ENCODE results near the gene DCC. TPM values are rescaled to one million over a fixed set of nuclear protein-coding genes. Genes with fewer than 3 reads are reported as not detected.
A peak's percentile ranks its signal among the peaks of the same experiment; 100 is the strongest.
"Not testable (repeated sequence)": the region's sequence is repeated elsewhere in the genome, so short reads cannot be mapped to it uniquely, and the experiment has no call there.

Gene DCC
- total RNA-seq, 1 experiment from 2014 or later, result 0.72 TPM

DNA sequence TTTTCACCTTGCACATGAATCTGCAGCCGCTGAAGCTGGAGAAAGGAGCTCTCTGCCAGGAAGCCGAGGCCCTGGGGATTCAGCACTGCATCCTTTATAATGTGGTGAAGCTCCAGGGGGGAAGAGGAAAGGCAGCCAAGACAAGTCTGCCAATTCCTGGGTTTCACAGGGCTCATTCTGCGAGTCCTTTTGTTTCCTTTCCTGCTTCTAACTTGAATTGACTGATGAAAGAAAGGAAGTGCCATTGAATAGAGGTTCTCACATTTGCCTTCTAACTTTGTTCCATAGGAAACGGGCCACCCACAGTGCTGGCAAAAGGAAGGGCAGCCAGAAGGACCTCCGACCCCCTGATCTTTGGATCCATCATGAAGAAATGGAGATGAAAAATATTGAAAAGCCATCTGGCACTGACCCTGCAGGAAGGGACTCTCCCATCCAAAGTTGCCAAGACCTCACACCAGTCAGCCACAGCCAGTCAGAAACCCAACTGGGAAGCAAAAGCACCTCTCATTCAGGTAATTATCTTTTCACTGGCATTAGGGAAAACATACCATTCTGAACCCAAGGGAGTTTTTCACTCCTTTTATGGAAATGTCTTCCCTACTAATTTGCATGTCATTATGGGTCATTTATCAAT is 1119.1 kb downstream of the DCC start:
- H3K27ac Mint-ChIP-seq, result peak overlapping the region; percentile 97
- CTCF ChIA-PET, result interaction anchor here (0.5 to 1.3 kb wide), 2 partner anchors 79 to 152 kb away, joined by 3 read pairs; no protein-coding TSS in a partner anchor
- TF ChIP-seq, protein P1, sequence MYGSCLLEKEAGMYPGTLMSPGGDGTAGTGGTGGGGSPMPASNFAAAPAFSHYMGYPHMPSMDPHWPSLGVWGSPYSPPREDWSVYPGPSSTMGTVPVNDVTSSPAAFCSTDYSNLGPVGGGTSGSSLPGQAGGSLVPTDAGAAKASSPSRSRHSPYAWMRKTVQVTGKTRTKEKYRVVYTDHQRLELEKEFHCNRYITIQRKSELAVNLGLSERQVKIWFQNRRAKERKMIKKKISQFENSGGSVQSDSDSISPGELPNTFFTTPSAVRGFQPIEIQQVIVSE (CRISPR knock-in tag; IDR thresholded peaks at IDR 0.05; ENCODE audit: borderline replicate concordance), result no peak
- TF ChIP-seq ZNF138 (CRISPR knock-in tag; conservative IDR thresholded peaks at IDR 0.05) (no peak), ETV6 (CRISPR knock-in tag; IDR thresholded peaks at IDR 0.05) (peak; percentile 98), TEAD1 (CRISPR knock-in tag; IDR thresholded peaks at IDR 0.05) (no peak)
- TF ChIP-seq, protein P2, sequence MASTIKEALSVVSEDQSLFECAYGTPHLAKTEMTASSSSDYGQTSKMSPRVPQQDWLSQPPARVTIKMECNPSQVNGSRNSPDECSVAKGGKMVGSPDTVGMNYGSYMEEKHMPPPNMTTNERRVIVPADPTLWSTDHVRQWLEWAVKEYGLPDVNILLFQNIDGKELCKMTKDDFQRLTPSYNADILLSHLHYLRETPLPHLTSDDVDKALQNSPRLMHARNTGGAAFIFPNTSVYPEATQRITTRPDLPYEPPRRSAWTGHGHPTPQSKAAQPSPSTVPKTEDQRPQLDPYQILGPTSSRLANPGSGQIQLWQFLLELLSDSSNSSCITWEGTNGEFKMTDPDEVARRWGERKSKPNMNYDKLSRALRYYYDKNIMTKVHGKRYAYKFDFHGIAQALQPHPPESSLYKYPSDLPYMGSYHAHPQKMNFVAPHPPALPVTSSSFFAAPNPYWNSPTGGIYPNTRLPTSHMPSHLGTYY (CRISPR knock-in tag; IDR thresholded peaks at IDR 0.05), result 0 out of 2 replicates have a peak, but pooled peaks have one; percentile 3

DNA sequence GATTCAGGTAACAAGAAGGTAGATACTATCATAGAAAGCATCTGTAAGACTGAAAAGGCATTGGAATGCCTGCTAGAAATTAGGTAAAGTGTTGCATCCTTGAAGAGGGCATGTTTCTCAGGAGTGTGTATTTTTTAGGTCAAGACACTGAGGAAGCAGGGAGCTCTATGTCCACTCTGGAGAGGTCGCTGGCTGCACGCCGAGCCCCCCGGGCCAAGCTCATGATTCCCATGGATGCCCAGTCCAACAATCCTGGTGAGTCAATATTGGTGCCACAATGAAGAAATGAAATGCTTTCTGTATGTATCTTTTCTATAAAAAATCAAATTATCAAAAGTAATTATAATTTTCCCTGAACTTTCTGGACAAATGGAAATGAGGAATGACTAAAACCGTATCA is 1127.8 kb downstream of the DCC start:
- Mint-ChIP-seq H3K4me3 (no peak overlapping the region), H3K27ac (no peak overlapping the region), H3K36me3 (peaks cover 3% of the 10 kb centered on the region), H3K4me1 (peaks cover 6% of the 10 kb centered on the region; the same call in 1 of the 2 replicates), H3K9me3 (peaks cover 19% of the 10 kb centered on the region), H3K27me3 (ENCODE audit: low read depth) (no peaks in the 10 kb centered on the region)
- TF ChIP-seq, protein P3, sequence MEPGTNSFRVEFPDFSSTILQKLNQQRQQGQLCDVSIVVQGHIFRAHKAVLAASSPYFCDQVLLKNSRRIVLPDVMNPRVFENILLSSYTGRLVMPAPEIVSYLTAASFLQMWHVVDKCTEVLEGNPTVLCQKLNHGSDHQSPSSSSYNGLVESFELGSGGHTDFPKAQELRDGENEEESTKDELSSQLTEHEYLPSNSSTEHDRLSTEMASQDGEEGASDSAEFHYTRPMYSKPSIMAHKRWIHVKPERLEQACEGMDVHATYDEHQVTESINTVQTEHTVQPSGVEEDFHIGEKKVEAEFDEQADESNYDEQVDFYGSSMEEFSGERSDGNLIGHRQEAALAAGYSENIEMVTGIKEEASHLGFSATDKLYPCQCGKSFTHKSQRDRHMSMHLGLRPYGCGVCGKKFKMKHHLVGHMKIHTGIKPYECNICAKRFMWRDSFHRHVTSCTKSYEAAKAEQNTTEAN (CRISPR knock-in tag; IDR thresholded peaks at IDR 0.05), result no peak
- TF ChIP-seq, protein P4, sequence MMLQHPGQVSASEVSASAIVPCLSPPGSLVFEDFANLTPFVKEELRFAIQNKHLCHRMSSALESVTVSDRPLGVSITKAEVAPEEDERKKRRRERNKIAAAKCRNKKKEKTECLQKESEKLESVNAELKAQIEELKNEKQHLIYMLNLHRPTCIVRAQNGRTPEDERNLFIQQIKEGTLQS (CRISPR knock-in tag; conservative IDR thresholded peaks at IDR 0.05), result no peak
- TF ChIP-seq NFYB (CRISPR knock-in tag; conservative IDR thresholded peaks at IDR 0.05; ENCODE audit: low read depth) (no peak), FOXP1 (CRISPR knock-in tag; IDR thresholded peaks at IDR 0.05; ENCODE audit: borderline replicate concordance) (no peak), ZNF121 (CRISPR knock-in tag; IDR thresholded peaks at IDR 0.05) (no peak), NFATC4 (CRISPR knock-in tag; IDR thresholded peaks at IDR 0.05) (no peak), NFE2L1 (CRISPR knock-in tag; IDR thresholded peaks at IDR 0.05) (no peak)
- DNase-seq (ENCODE audit: low spot score) (no peak), ATAC-seq (no peak)
- ChIA-PET CTCF (no interaction called here), POLR2A (no interaction called here)

More for the DNA sequence above, 1119.1 kb downstream of the DCC start:
- POLR2A ChIA-PET, result no interaction called here
- Mint-ChIP-seq H3K9me3 (peaks cover 9% of the 10 kb centered on the region; the same call in 1 of the 2 replicates), H3K27me3 (ENCODE audit: low read depth) (no peaks in the 10 kb centered on the region), H3K36me3 (peaks cover 8% of the 10 kb centered on the region; the same call in 1 of the 2 replicates), H3K4me3 (no peak overlapping the region), H3K4me1 (peaks cover 33% of the 10 kb centered on the region)
- DNase-seq (ENCODE audit: low spot score), result peak; percentile 24
- peak; percentile 89 for ATAC-seq

DNA sequence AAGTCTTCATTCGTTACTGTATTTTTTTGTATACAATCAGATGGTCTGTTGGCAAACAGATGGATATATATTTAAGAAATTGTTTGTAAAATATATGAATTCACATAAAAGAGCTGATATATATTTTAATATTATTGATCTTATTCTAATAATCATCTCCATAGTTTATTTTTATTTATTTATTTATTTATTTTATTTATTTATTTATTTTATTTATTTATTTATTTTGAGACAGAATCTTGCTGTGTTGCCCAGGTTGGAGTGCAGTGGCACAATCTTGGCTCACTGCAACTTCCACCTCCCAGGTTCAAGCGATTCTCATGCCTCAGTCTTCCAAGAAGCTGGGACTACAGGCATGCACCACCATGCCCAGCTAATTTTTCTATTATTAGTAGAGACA is 1128.2 kb downstream of the DCC start:
- peak; percentile 84; the same call in 1 of the 2 replicates for TF ChIP-seq HMGA2 (CRISPR knock-in tag; IDR thresholded peaks at IDR 0.05)
- H3K9me3 Mint-ChIP-seq, result peaks cover 17% of the 10 kb centered on the region
- H3K27me3 Mint-ChIP-seq (ENCODE audit: low read depth); H3K4me3 Mint-ChIP-seq; DNase-seq (ENCODE audit: low spot score); H3K4me1 Mint-ChIP-seq; H3K27ac Mint-ChIP-seq; CTCF ChIA-PET; ATAC-seq; POLR2A ChIA-PET; H3K36me3 Mint-ChIP-seq: not testable (repeated sequence)

DNA sequence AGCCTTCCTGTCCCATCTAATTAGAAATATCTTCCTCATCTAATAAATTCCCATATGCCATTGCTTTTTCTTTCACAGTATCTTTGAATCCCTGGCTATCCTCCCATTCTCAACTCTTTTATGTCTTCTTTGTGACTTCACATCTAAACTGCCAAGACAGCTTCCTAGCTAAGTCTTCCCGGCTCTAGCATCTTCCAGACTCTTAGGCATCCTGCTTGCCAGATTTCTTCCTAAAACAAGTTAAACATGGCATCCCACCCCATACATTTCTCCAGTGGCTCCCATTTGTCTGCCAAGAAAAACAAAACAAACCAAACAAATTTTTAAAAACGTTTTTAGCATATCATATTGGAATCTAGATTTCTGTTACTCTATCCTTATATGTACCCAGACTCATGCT is 1132.5 kb downstream of the DCC start:
- no peaks in the 10 kb centered on the region for H3K27me3 Mint-ChIP-seq (ENCODE audit: low read depth)
- no peak overlapping the region for H3K27ac Mint-ChIP-seq
- H3K36me3 Mint-ChIP-seq, result peaks cover 19% of the 10 kb centered on the region
- POLR2A ChIA-PET, result interaction anchor here (0.6 kb wide), 1 partner anchor 35 kb away, joined by 4 read pairs; no protein-coding TSS in a partner anchor
- no peak overlapping the region for H3K4me3 Mint-ChIP-seq
- peaks cover 37% of the 10 kb centered on the region for H3K9me3 Mint-ChIP-seq
- CTCF ChIA-PET, result no interaction called here
- ATAC-seq, result no peak
- peaks cover 7% of the 10 kb centered on the region; the same call in 1 of the 2 replicates for H3K4me1 Mint-ChIP-seq
- DNase-seq (ENCODE audit: low spot score), result no peak
- TF ChIP-seq ZNF232 (CRISPR knock-in tag; IDR thresholded peaks at IDR 0.05) (no peak), EMX1 (CRISPR knock-in tag; IDR thresholded peaks at IDR 0.05) (no peak), ZNF416 (CRISPR knock-in tag; IDR thresholded peaks at IDR 0.05) (no peak), ZBTB21 (CRISPR knock-in tag; IDR thresholded peaks at IDR 0.05; ENCODE audit: borderline replicate concordance) (no peak), NR2C2 (CRISPR knock-in tag; IDR thresholded peaks at IDR 0.05) (no peak), ZNF671 (CRISPR knock-in tag; IDR thresholded peaks at IDR 0.05) (no peak), CREM (CRISPR knock-in tag; IDR thresholded peaks at IDR 0.05) (no peak)
- TF ChIP-seq, protein P3 (CRISPR knock-in tag; IDR thresholded peaks at IDR 0.05), result no peak
- TF ChIP-seq, protein P5, sequence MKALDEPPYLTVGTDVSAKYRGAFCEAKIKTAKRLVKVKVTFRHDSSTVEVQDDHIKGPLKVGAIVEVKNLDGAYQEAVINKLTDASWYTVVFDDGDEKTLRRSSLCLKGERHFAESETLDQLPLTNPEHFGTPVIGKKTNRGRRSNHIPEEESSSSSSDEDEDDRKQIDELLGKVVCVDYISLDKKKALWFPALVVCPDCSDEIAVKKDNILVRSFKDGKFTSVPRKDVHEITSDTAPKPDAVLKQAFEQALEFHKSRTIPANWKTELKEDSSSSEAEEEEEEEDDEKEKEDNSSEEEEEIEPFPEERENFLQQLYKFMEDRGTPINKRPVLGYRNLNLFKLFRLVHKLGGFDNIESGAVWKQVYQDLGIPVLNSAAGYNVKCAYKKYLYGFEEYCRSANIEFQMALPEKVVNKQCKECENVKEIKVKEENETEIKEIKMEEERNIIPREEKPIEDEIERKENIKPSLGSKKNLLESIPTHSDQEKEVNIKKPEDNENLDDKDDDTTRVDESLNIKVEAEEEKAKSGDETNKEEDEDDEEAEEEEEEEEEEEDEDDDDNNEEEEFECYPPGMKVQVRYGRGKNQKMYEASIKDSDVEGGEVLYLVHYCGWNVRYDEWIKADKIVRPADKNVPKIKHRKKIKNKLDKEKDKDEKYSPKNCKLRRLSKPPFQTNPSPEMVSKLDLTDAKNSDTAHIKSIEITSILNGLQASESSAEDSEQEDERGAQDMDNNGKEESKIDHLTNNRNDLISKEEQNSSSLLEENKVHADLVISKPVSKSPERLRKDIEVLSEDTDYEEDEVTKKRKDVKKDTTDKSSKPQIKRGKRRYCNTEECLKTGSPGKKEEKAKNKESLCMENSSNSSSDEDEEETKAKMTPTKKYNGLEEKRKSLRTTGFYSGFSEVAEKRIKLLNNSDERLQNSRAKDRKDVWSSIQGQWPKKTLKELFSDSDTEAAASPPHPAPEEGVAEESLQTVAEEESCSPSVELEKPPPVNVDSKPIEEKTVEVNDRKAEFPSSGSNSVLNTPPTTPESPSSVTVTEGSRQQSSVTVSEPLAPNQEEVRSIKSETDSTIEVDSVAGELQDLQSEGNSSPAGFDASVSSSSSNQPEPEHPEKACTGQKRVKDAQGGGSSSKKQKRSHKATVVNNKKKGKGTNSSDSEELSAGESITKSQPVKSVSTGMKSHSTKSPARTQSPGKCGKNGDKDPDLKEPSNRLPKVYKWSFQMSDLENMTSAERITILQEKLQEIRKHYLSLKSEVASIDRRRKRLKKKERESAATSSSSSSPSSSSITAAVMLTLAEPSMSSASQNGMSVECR (CRISPR knock-in tag; IDR thresholded peaks at IDR 0.05; ENCODE audit: borderline replicate concordance), result no peak
